Erythroblast (primary cell): Measurements from ENCODE around the gene SFRP5.

Source experiments
- GATA1 ChIP-seq: IDR thresholded peaks from 2 replicates; pipeline ENCODE4 v1.6.1; 2011; ENCODE audit warnings: low read depth, mild to moderate bottlenecking, control low read depth, low read length, moderate library complexity
- POLR2A ChIP-seq: IDR thresholded peaks from 2 replicates; pipeline ENCODE4 v1.6.1; 2011; ENCODE audit warnings: mild to moderate bottlenecking, low read length

DNA sequence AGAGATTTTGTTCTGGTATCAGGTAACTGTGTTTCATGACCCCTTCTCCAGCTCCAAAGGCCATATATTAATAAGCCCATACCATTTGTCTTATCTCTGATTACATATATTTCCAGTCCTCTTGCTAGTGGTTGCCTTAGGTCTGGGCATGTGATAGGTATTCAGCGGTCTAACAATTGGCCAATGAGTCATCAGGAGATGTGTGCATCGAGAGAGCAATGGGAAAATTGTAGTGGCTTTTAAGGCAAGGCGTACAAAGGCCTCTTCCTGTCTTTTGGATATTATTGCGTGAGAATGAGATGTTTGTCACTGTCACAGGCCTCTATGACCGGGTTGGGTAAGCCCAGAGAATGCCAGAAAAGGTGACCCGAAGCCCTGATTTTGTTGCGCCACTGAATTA, 38.6 kb upstream of the SFRP5 start:
- no peak for TF ChIP-seq POLR2A
- no peak for TF ChIP-seq GATA1
